HEK293 (cell line): ENCODE measurements around the gene MCU.

Experiments used
- ATF2 ChIP-seq: fragments of 450-650 bp; formaldehyde crosslinking; IDR thresholded peaks from 2 replicates; pipeline ENCODE4 v1.5.1; 2016; ENCODE audit warnings: missing biosample characterization, missing genetic modification characterization, low read depth
- CTCF ChIP-seq: fragments of 450-650 bp; formaldehyde crosslinking; IDR thresholded peaks from 2 replicates; pipeline ENCODE4 v1.5.1; 2016; ENCODE audit warnings: missing biosample characterization, missing genetic modification characterization
- GLI2 ChIP-seq: fragments of 450-650 bp; formaldehyde crosslinking; IDR thresholded peaks from 2 replicates; pipeline ENCODE4; 2017; ENCODE audit warnings: missing biosample characterization, missing genetic modification characterization, low read depth, borderline replicate concordance
- PBX3 ChIP-seq: sonication (generic); formaldehyde crosslinking; IDR thresholded peaks from 2 replicates; pipeline ENCODE4 v1.8.1; 2022; ENCODE audit warnings: mild to moderate bottlenecking, moderate library complexity, missing genetic modification reagents
- SETDB1 ChIP-seq: IDR thresholded peaks from one replicate; pipeline ENCODE4 v1.6.1; 2017; ENCODE audit warnings: mild to moderate bottlenecking, low read length, moderate library complexity, mixed read lengths; ENCODE audit not compliant: insufficient read length
- TCF7L2 ChIP-seq: IDR thresholded peaks from 2 replicates; pipeline ENCODE4 v1.6.1; 2011; ENCODE audit warnings: low read depth, mild to moderate bottlenecking, inconsistent platforms, low read length, moderate library complexity, borderline replicate concordance
- ZNF10 ChIP-seq: fragments of 450-650 bp; formaldehyde crosslinking; IDR thresholded peaks from 2 replicates; pipeline ENCODE4 v1.5.1; 2017; ENCODE audit warnings: missing biosample characterization, missing genetic modification characterization
- ZNF18 ChIP-seq: fragments of 450-650 bp; formaldehyde crosslinking; IDR thresholded peaks from 2 replicates; pipeline ENCODE4 v1.5.1; 2016; ENCODE audit warnings: missing biosample characterization, missing genetic modification characterization

GRCh38 chr10:72828294-72828693, 136.4 kb downstream of the MCU start:
- no peak for TF ChIP-seq ZNF10 (tag by site-specific recombination)
- no peak for TF ChIP-seq CTCF
- no peak for TF ChIP-seq TCF7L2
- TF ChIP-seq GLI2, result no peak
- no peak for TF ChIP-seq ATF2 (tag by site-specific recombination)
- no peak for TF ChIP-seq PBX3 (CRISPR knock-in tag)
- no peak for TF ChIP-seq ZNF18 (tag by site-specific recombination)
- no peak for TF ChIP-seq SETDB1
